Renal pelvis (tissue), 4 donors: ENCODE data around the gene PDZRN3. TPM values are rescaled to one million over a fixed set of nuclear protein-coding genes. Genes with fewer than 3 reads are reported as not detected.

Experiments
- DNase-seq: peaks from one replicate; pipeline ENCODE4 v3.0.0-alpha.2; 2013
- polyA plus RNA-seq, 3 donors: library from polyadenylated mRNA; unstranded; fragments of 120-200 nt; gene quantifications; one replicate each; pipeline ENCODE4 v1.2.1, GENCODE V29; 2013; ENCODE audit not compliant: insufficient read length in 3 of 3

The PDZRN3 gene
- polyA plus RNA-seq, 3 donors: 36.8 to 39.3 (median 37.8) TPM

- DNase-seq: no peak
These were observed 282.7 kb downstream of the PDZRN3 start for GRCh38 chr3:73342077-73342476.

- no peak for DNase-seq
These were observed 283.3 kb downstream of the PDZRN3 start for GRCh38 chr3:73341272-73341935.

- DNase-seq: no peak
These were observed 292.2 kb downstream of the PDZRN3 start for GRCh38 chr3:73332558-73332957.
